CD4-positive, alpha-beta T cell treated with Interleukin-21 for 1 hour (primary cell): ENCODE data around the gene NPC1L1.

Source experiments
- DNase-seq: peaks from one replicate; pipeline ENCODE4 v3.0.0-alpha.2; 2020

The NPC1L1 gene, protein sequence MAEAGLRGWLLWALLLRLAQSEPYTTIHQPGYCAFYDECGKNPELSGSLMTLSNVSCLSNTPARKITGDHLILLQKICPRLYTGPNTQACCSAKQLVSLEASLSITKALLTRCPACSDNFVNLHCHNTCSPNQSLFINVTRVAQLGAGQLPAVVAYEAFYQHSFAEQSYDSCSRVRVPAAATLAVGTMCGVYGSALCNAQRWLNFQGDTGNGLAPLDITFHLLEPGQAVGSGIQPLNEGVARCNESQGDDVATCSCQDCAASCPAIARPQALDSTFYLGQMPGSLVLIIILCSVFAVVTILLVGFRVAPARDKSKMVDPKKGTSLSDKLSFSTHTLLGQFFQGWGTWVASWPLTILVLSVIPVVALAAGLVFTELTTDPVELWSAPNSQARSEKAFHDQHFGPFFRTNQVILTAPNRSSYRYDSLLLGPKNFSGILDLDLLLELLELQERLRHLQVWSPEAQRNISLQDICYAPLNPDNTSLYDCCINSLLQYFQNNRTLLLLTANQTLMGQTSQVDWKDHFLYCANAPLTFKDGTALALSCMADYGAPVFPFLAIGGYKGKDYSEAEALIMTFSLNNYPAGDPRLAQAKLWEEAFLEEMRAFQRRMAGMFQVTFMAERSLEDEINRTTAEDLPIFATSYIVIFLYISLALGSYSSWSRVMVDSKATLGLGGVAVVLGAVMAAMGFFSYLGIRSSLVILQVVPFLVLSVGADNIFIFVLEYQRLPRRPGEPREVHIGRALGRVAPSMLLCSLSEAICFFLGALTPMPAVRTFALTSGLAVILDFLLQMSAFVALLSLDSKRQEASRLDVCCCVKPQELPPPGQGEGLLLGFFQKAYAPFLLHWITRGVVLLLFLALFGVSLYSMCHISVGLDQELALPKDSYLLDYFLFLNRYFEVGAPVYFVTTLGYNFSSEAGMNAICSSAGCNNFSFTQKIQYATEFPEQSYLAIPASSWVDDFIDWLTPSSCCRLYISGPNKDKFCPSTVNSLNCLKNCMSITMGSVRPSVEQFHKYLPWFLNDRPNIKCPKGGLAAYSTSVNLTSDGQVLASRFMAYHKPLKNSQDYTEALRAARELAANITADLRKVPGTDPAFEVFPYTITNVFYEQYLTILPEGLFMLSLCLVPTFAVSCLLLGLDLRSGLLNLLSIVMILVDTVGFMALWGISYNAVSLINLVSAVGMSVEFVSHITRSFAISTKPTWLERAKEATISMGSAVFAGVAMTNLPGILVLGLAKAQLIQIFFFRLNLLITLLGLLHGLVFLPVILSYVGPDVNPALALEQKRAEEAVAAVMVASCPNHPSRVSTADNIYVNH (N-terminal part only)

DNA sequence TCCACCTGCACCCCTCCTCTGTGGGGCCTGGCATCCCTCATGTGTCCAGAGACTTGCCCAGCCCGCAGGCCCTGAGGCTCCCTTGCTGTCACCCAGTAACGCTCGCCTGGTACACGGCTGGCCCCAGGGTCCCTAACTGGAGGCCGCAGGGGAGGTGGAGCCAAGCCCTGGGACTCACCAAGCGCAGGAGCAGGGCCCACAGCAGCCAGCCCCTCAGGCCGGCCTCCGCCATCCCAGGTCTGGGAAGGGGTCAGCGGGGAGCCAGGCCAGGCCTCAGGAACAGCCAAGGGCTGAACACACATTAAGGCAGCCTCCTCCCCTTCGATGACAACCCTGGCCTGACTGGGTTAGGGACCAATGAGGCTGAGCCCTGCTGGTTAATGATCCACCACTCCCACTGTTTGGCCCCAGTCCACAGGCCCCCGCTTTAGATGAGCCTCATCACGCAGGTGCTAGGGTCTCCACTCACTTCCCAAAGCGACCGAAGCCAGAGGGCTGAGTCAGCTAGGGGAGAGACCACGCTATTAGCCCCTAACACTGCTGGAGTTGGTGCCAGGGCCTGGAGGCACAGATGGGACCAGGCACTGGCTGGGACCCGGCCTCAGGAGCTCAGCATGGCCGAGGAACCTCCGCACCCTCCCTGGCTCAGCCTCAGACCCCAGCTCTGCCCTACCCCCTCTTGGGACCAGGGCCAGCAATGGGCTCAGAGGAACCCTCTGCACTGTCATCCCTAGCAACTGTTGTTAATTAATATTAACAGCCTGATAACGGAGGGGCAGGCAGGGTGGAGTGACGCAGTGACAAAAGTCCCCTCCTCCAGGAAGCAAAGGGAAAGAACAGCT, at the start of gene NPC1L1:
Gene NPC1L1 (minus strand): TSS at position 303 of the 842 bp plus-strand sequence. CDS start 71 bp downstream, at position 232.
- DNase-seq = no peak

DNA sequence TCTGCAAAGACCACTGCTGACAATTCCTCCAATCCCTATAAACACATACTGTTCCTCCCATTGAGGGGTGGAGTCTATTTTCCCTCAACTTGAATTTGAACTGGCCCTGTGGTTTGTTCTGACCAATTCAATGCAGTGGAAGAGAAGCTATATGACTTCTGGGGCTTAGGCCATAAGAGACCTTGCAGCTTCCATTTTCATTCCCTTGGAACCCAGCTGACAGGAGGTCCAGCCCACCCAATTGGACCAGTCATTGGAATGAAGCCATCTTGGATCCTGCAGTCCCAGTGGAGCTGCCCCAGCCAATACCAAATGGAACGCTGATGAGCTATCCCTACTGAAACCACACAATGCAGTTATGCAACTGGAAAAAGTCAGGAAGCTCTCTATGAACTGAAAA, 49.8 kb upstream of the NPC1L1 start:
- no peak for DNase-seq

DNA sequence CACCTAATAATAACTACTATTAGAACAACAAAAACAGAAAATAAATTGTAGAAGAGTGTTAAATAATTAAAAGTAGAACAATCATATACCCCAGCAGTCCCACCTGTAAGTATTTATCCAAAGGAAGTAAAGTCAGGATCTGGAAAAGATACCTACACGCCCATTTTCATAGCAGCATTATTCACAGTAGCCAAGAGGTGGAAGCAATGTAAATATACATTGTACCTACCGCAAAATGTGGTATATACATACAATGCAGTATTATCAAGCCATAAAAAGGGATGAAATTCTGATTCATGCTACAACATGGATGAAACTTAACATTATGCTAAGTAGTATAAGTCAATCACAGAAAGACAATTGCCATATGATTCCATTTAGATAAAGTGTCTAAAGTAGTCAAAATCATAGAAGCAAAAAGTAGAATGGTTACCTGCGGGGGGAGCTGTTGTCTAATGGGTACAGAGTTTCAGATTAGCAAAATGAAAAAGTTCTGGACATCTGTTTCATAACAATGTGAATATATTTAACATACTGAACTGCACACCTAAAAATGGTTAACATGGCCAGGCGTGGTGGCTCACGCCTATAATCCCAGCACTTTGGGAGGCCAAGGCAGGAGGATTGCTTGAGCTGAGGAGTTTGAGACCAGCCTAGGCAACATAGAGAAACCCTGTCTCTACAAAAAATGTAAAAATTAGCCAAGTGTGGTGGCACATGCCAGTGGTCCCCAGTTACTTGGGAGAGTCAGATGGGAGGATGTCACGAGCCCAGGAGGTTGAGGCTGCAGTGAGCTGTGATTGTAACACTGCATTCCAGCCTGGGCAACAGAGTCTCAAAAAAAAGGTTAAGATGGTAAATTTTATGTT, 46.9 kb upstream of the NPC1L1 start:
- DNase-seq = peak; percentile 79

DNA sequence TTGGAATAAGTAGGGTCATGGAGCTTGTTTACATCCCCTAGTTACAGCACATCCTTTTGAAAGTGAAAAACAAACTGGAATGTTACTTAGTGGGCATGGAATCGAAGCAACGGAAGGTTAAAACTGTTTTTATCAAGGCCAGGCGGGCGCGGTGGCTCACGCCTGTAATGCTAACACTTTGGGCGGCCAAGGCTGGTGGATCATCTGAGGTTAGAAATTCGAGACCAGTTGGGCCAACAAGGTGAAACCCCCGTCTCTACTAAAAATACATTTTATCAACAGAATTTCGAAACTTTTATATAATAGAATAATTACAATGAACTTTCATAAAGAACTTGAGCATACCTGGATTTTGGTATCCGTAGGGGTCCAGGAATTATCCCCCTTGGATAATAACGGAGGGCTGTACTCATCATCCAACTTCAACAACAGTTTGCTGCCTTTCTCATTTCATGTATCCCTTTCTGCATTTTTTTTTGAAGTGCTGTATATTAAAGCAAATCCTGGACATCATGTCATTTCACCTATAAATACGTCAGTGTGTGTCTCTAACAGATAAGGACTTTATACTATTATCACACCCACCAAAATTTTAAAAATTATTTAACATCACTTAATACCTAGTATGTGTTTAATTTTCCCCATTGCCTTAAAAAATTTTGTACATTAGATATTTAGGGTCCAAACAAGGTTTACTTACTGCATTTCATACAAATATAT, 42.2 kb upstream of the NPC1L1 start:
- DNase-seq = no peak

DNA sequence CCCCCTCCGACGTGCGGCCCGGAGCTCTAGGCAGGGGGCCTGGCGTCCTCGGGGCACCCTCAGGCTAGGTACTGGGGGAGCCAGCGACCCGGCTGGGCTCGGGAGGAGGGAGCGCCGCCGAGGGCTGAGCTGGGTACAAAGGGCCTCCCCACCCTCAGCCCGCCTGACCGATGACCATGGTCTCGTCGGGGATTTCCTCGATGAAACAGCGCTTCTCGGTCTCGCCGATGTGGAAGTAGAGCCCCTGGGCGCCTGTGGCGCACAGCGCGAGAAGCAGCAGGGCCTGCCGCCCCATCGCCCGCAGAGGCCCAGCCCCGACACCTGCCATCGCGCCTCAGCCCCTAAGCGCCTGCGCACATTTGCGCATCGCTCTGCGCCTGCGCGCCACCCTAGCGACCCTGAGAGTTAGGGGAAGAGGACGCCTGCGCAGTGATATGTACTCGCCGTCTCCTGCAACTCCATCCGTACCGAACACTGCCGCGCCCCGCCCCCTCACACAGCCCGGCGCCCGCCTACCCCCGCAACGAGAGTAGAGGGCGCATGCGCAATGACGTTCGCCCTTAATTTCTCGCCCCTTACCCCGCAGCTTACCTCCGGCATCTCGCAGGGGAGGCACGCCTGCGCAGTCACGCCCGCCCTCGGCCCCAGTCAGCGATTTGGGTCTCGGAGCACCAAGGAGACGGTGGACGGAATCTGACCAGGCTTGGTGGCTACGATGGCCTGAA, 40.9 kb upstream of the NPC1L1 start, which contains the start of gene TMED4:
Gene TMED4 (minus strand): TSS at position 353 of the 725 bp plus-strand sequence. CDS start 25 bp downstream, at position 328.
- peak; percentile 100 for DNase-seq

DNA sequence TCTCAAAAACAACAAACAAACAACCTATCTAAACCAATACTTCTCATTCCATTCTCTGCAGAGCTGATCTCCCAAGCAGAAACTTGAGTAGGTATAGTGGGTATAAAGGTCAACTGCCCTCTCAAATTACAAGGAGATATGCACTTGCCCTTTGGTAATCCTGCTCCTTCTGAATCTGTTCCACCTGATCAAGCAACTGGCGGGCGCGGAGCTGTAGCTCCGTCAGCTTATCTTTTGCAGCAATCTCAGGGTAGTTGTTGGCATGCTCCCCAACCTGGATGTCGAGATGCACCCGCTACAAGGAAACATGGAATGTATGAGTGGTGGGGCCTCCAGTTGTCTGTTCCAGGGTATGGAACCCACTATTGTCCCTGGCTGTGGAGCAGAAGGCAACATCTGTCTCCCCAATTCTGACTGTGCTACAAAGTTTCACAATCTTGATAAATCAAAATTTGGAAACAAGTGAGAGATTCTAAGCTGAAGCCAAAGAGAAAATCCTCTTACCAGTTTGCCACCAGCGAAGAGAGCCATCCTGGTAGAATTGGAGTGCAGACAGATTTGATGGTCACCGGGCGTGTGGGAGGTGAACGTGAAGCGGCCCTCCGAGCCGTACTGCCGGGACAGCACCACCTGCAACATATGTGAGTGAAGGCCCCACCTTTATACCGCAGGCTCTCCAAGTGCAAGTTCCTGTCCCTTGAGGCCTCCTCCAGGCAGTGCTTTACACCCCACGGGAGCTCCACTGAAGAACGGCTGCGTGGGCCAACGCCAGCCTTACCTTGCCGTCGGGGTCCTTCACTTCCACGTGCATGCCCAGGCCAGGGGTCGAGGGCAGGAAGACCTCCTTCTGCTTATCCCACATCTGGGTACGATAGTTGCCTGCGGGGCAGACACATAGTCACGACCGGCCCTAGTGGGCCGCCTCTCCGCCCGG, 40.1 kb upstream of the NPC1L1 start:
- DNase-seq = peak; percentile 62

DNA sequence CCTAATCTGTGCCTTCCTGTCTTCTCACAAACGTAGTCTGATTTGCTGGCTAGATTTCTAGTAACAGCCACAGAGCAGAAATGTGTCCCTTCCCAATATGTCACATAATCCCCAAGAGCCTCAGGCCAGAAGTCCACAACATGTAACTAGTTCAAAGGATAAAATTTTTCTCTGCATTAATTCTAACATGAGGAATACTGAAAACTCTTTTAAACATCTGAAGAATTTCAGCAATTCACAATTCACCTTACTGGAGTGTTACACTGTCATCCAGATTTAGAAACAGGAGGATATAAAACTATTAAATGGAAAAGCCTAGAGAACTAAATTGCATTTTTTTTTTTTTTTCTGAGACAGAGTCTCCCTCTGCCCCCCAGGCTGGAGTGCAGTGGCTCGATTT, 35.1 kb upstream of the NPC1L1 start:
- DNase-seq = no peak

DNA sequence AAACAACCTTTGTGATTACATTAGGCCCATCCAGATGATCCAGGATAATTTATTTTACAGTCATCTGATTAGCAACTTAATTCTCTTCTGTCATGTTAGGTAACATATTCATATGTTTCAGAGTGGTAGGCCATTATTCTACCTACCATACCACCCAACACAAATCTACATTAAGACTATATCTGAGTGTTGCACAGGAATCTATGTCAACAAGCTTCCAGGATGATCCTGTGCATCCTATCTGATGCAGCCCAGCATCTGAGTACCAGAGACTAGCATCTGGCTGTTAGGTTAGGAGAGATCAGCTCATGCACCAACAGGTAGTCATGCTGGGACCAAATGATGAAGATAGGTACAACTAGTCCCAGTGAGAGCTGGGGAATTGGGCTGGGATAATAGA, 33.9 kb upstream of the NPC1L1 start:
- DNase-seq = no peak

DNA sequence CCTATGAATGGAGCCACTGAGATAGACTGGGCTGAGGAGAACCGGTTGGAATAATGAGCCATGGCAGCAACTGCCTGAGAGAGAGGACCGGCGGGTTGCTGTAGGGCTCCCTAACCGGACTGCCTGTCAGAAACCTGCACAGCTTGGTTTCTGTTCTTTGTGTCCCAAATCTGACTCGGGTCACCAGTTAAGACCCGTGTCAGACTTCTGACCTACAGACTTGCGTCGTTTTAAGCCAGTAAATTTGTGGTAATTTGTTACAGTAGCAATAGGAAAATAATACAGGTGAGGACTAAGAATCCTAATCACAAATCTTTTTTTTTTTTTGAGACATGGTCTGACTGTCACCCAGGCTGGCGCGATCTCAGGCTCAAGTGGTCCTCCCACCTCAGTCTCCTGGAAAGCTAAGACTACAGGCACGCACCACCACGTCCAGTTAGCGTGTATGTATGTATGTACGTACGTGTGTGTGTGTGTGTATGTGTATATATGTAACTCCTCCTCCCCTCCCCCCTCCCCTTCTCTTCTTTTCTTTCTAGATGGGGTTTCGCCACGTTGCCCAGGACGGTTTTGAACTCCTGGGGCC, 33.2 kb upstream of the NPC1L1 start:
- DNase-seq = no peak

DNA sequence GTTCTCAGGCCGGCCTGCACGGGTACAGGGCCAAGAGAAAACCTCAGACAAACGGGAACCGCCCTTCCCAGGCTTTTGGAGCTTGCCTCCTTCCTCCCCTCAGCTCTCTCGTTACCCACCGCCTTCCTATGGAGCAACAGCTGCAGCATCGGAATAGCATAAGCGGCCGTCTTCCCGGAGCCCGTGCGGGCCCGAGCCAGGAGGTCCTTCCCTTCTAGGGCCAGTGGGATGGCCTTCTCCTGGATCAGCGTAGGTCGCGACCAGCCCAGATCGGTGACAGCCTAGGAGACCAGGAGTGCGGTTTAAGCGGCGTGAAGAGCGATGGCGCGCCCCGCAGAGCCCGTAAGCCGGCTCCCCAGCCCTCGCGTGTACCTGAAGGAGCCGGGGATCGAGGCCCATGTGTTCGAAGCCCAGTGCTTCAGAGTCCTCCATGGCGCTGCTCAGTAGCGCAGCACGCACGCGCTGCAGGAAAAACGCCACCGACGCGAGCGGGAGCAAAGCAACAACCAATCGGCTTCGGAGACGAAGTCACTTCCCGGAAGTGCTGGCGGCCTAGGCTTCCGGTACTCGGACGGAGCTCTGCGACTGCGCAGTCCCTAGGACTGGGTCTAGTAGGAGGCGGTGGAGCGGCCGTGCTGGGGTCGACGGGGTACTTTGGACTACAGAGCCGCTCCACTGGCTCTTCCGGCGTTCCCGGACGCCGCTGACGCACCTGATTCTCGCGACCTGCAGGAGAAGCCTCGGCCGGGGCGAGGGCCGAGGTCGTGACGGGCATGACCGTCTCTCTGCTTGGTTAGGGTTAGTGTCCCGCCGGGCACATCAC, 32.5 kb upstream of the NPC1L1 start, which contains the start of gene DDX56:
Gene DDX56 (minus strand): TSS at position 445 of the 823 bp plus-strand sequence. CDS start 13 bp downstream, at position 432.
- DNase-seq = peak; percentile 95

DNA sequence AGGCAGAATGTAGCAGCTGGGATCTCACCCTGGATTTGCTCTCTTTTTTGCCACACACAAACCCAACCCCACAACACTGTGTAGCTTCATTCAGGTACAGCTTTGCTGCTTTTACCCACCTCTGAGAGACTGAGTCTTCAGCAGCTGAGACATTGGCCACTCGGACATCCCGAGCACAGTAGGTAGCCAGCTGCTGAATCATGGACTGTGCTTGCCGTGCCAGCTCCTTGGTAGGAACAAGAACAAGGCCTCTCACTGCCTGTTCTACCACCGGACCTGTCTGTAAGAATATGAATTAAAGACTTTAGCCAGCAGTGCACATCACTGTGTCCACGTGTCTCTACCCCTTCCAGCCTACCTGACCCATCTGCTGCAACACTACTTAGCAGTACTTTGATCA, 31.6 kb upstream of the NPC1L1 start:
- DNase-seq = no peak

DNA sequence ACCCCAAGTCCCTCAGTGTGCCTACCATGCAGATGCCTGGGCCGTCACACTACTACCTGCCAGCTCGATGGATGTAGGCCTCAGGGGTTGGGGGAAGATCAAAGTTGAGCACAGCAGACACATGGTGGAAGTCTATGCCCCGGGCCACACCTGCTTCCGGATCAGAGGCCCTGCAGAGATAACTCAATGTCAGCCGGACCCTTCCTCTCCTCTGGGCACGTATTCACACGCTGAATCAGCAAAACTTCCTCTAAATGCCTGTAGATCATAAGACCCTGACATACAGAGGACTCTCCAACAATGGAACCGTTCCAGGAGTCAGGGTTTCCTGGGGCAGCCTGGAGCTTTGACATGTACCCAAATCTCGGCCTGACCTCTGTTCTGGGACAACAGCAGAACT, 28.8 kb upstream of the NPC1L1 start:
- no peak for DNase-seq

DNA sequence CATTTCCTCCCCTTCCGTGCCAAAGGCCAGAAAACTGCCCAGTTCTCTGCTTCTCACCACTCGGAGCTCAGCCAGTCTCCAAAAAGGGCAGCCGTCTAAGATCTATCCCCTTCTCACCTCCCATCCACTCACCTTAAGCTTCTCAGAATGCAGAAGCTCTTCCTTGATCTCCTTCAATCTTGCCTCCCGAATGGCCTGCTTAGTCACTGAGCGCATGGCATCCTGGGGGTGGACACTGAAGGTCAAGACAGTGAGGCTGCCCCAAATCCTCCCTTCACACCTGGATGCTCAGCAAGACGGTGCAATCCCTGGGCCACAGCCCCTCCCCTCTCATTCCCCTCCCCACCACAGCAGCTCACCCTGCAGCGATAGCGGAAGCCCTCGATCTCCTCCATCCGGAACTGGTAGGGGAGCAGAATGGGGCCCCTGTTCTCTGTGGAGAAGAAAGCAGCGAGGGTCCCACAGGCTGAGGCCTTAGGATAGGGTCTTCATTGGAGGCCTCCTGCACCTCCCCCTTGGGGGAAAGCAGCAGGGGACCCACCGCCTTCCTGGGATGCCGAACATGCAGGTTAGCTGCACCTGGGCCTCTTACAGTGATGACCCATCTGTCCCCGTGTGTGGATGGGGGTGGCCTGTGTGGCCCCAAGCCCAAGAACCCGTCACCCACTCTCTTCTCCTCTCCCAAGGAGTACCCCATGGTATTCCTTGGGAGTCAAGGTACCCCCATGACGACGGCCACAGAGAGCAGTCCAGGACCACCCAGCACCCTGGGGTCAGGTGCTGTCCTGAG, 27.8 kb upstream of the NPC1L1 start:
- no peak for DNase-seq

DNA sequence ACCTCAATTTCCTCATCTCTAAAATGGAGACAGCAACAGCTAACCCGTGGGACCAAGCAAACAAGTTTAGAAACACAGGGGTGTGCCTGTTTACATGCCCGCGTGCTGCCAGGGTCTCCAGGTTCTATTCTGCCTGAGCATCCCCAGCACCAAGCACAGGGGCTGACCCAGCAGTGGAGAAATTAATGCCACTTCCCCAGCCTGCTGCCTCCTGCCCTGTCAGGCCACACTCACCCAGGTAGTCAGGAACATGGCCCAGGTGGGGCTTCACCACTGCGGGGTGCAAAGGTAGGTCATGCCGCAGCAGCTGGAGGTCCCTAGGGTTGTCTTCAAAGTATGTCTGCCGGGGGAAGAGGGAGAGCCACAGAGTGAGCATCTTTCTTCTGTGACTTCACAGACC, 26.8 kb upstream of the NPC1L1 start:
- DNase-seq = no peak

DNA sequence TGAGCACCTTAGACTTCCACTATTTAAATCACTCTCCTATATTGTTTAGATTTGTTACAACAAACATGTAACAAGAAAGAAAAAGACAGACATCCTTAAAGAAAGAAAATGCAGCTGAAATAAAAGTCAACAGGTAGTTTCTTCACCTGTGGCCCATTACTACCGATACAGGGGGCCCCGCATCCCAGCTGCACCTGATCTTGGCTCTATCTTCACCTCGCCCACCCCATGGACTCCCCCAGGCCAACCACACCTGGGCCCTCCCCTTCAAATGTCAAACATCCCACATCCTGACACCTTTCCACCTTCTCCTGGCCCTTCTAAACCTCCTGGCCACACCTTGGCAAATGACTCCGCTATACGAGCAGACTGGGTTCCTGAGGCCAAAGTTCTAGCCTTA, 25.6 kb upstream of the NPC1L1 start:
- no peak for DNase-seq
